Spleen (tissue), 13 donors: ENCODE data around the gene ERICH4. TPM values are rescaled to one million over a fixed set of nuclear protein-coding genes. Genes with fewer than 3 reads are reported as not detected.
A peak's percentile ranks its signal among the peaks of the same experiment; 100 is the strongest.

ENCODE experiments used
- DNase-seq: peaks from one replicate; pipeline ENCODE4 v3.0.0-alpha.2; 2020
- H3K27ac ChIP-seq, 8 donors: fragments of 200-600 bp; sonication (generic) in 7 of 8; 1 replicate in 4 of 8; 2 replicates in 4 of 8; pipeline versions ENCODE4 v1.5.0 to v1.8.0; 2016 to 2021; ENCODE audit warnings: inconsistent platforms in 4 of 8, mild to moderate bottlenecking in 4 of 8, moderate library complexity in 1 of 8
- H3K27me3 ChIP-seq, 7 donors: fragments of 200-600 bp; sonication (generic) in 6 of 7; replicated peaks in 1 of 7; 1 replicate in 4 of 7; 2 replicates in 3 of 7; pipeline versions ENCODE4 v1.5.0 to v1.8.0; 2016 to 2021; ENCODE audit warnings: inconsistent platforms in 3 of 7, mild to moderate bottlenecking in 1 of 7
- H3K36me3 ChIP-seq, 6 donors: fragments of 200-600 bp; sonication (generic) in 5 of 6; 1 replicate in 4 of 6; 2 replicates in 2 of 6; pipeline versions ENCODE4 v1.5.0 to v1.8.0; 2016 to 2021; ENCODE audit warnings: inconsistent platforms in 2 of 6
- H3K4me1 ChIP-seq, 6 donors: fragments of 200-600 bp; sonication (generic) in 5 of 6; 1 replicate in 3 of 6; 2 replicates in 3 of 6; pipeline versions ENCODE4 v1.5.0 to v1.8.0; 2016 to 2021; ENCODE audit warnings: inconsistent platforms in 3 of 6
- H3K4me3 ChIP-seq, 8 donors: fragments of 200-600 bp; sonication (generic) in 7 of 8; 1 replicate in 4 of 8; 2 replicates in 4 of 8; pipeline versions ENCODE4 v1.5.0 to v1.8.0; 2016 to 2021; ENCODE audit warnings: inconsistent platforms in 4 of 8, mild to moderate bottlenecking in 4 of 8, moderate library complexity in 2 of 8
- H3K9me3 ChIP-seq, 8 donors: fragments of 200-600 bp; sonication (generic) in 7 of 8; 1 replicate in 4 of 8; 2 replicates in 4 of 8; pipeline versions ENCODE4 v1.5.0 to v1.8.0; 2016 to 2021; ENCODE audit warnings: inconsistent platforms in 4 of 8
- POLR2A ChIP-seq, 3 donors: fragments of 450-650 bp; IDR thresholded peaks; one replicate each; pipeline ENCODE4 v1.5.1; 2017; ENCODE audit warnings: antibody characterized with exemption in 3 of 3, mild to moderate bottlenecking in 1 of 3
- POLR2AphosphoS5 ChIP-seq, 3 donors: sonication (generic); formaldehyde crosslinking; IDR thresholded peaks; one replicate each; pipeline ENCODE4 v1.5.1; 2017; ENCODE audit warnings: antibody characterized with exemption in 3 of 3
- WGBS, 5 donors: extraction: QIAGEN DNeasy Blood & Tissue Kit in 3 of 5; methylation state at CpG; one replicate each; pipeline versions ENCODE4 v1.1.5 to v1.1.7; 2013 to 2018; 5-methylcytosine and 5-hydroxymethylcytosine counted together
- intact Hi-C: fragments of 100-400 bp; cut with DNase I; formaldehyde crosslinking; loops from one replicate; pipeline ENCODE4 v1.15.0; 2023; ENCODE audit warnings: low total_unique reads
- long read RNA-seq, 2 donors: transcript quantifications; one replicate each; lab custom pipeline, GENCODE V29; 2026
- polyA plus RNA-seq, 3 donors: library from polyadenylated mRNA; stranded (reverse); fragments of 200-250 nt; gene quantifications; one replicate each; pipeline ENCODE4 v1.2.1, GENCODE V29; 2013
- total RNA-seq, 7 donors: library from RNA; depleted of rRNA in 3 of 7; stranded (reverse); fragments of >200 nt in 3 of 7; fragmentation: NEBNext Ultra II Directional in 4 of 7; extraction: Animal tissue kit (Norgen Biotek cat#: 25700) in 4 of 7; gene quantifications; one replicate each; pipeline versions ENCODE4 v1.1.0 to v1.2.1, GENCODE V29; 2016 to 2021
- TF ChIP-seq, protein P1 (sequence below), 11 experiments: fragments of 200-600 bp in 7 of 11; fragments of 450-650 bp in 4 of 11; sonication (generic) in 4 of 11; IDR thresholded peaks in 8 of 11; conservative IDR thresholded peaks in 3 of 11; 1 replicate in 7 of 11; 2 replicates in 4 of 11; pipeline versions ENCODE4 v1.4.0 to v1.8.0; 2016 to 2021; ENCODE audit warnings: antibody characterized with exemption in 11 of 11, inconsistent platforms in 4 of 11, mild to moderate bottlenecking in 1 of 11
- donor health status: healthy with polysubstance abuse.
- donor health status: DM: no; HTN: no; CAD: no; lungs with moderate emphysema.
- donor health status: DM: no; HTN: no; CAD: no.
- donor health status: Bipolar disorder and iron deficiency.
- donor health status: healthy.
- donor health status: DM: no; HTN: no; CAD: no.
- donor health status: DM: yes; HTN: yes; CAD: no.

Gene ERICH4, protein sequence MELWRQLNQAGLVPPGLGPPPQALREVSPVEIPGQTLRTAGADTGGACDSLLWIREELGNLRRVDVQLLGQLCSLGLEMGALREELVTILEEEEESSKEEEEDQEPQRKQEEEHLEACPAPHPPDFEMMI
- total RNA-seq (under 1 TPM in 1 of 7 donors, not detected in 6; 0.65 TPM), polyA plus RNA-seq (not detected)
- long read RNA-seq, donor 1 = 0 reads
- long read RNA-seq, donor 2 = 0 reads

DNA sequence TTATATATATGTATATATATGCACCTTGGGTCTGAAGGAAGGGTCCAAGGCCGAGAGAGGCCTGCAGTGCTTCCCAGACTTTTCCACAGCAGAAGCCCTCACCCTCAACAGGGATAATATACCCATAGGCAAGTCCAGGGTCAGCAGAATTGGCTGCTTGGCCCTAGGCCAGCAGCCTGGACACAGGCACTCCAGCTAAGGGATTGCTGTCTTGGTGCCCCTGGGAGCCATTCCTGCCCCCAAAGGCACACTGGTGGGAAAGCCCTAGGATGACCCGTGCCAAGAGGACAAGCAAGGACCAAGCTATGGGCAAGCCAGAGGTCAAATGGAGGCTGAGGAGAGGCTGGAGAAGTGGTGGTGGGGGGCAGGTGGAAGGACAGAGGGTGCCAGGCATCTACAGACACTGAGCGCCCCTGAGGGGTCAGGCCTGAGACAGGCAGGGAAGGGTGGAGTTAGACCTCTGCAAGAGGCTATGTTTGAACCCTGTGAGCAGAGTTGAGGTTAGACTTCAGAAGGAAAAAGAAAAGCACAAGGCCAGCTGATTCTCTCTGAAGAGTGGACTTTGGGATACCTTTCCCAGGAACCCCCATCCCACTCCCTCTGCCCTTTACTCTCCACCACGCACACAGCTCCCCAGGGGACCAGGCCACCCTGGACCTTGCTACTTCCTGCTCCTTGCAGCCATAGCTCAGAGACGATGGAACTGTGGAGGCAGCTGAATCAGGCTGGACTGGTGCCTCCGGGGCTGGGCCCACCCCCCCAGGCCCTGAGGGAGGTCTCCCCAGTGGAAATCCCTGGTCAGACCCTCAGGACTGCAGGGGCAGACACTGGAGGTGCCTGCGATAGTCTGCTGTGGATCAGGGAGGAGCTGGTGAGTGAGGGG lies at the start of gene ERICH4:
Gene ERICH4 (plus strand): TSS at position 684 of the 883 bp plus-strand sequence. CDS start 14 bp downstream, at position 698.
- Histone ChIP-seq H3K9me3 (no peaks in the 10 kb centered on the region), H3K4me1 (peaks cover 5 to 29% (median 21%) of the 10 kb centered on the region in 6 donors), H3K4me3 (no peak within 1 kb of the TSS), H3K27ac (no peak within 1 kb of the TSS), H3K27me3 (peaks cover 0 to under 1% (median 0%) of the 10 kb centered on the region in 7 donors), H3K36me3 (peaks cover 0 to 7% (median 5%) of the 10 kb centered on the region in 6 donors)
- peak; percentile 63 for DNase-seq
- TF ChIP-seq POLR2A (IDR thresholded peaks at IDR 0.05) (no peak), POLR2AphosphoS5 (IDR thresholded peaks at IDR 0.05) (no peak)
- TF ChIP-seq, protein P1, sequence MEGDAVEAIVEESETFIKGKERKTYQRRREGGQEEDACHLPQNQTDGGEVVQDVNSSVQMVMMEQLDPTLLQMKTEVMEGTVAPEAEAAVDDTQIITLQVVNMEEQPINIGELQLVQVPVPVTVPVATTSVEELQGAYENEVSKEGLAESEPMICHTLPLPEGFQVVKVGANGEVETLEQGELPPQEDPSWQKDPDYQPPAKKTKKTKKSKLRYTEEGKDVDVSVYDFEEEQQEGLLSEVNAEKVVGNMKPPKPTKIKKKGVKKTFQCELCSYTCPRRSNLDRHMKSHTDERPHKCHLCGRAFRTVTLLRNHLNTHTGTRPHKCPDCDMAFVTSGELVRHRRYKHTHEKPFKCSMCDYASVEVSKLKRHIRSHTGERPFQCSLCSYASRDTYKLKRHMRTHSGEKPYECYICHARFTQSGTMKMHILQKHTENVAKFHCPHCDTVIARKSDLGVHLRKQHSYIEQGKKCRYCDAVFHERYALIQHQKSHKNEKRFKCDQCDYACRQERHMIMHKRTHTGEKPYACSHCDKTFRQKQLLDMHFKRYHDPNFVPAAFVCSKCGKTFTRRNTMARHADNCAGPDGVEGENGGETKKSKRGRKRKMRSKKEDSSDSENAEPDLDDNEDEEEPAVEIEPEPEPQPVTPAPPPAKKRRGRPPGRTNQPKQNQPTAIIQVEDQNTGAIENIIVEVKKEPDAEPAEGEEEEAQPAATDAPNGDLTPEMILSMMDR (IDR thresholded peaks at IDR 0.05 in 8 of 11, conservative IDR thresholded peaks at IDR 0.05 in 3 of 11) = no peak
- intact Hi-C loops = no loop called here
- WGBS, 5 donors = 67 to 78% (median 76%) methylated on average over 7 of the region's 7 CpGs

- Histone ChIP-seq H3K27me3 (no peaks in the 10 kb centered on the region), H3K27ac (no peak overlapping the region), H3K36me3 (peaks cover 0 to 34% (median 25%) of the 10 kb centered on the region in 6 donors), H3K4me3 (no peak overlapping the region), H3K9me3 (no peaks in the 10 kb centered on the region), H3K4me1 (peaks cover 14 to 67% (median 47%) of the 10 kb centered on the region in 6 donors)
- WGBS, 5 donors = 65 to 84% (median 73%) methylated on average over 6 of the region's 6 CpGs
- DNase-seq = no peak
- TF ChIP-seq POLR2A (IDR thresholded peaks at IDR 0.05) = no peak
- TF ChIP-seq, protein P1 (IDR thresholded peaks at IDR 0.05 in 8 of 11, conservative IDR thresholded peaks at IDR 0.05 in 3 of 11) = no peak
- TF ChIP-seq POLR2AphosphoS5 (IDR thresholded peaks at IDR 0.05) = no peak
- intact Hi-C loops = no loop called here
Observed at GRCh38 chr19:41395355-41395754, 47.6 kb upstream of the ERICH4 start.

- DNase-seq = peak; percentile 99
- peaks cover 0 to 29% (median 6%) of the 10 kb centered on the region in 6 donors for H3K36me3 ChIP-seq
- WGBS, 5 donors = 0 to 1% (median 0%) methylated on average over 33 to 50 of the region's 50 CpGs
- peak; percentile 86 to 96 (median 90) for TF ChIP-seq POLR2AphosphoS5 (IDR thresholded peaks at IDR 0.05)
- TF ChIP-seq, protein P1 (IDR thresholded peaks at IDR 0.05 in 8 of 11, conservative IDR thresholded peaks at IDR 0.05 in 3 of 11) = peak in 3 of 11 experiments; percentile 27 to 48 (median 40)
- no peak for TF ChIP-seq POLR2A (IDR thresholded peaks at IDR 0.05)
- H3K27me3 ChIP-seq = no peaks in the 10 kb centered on the region
- intact Hi-C loops = no loop called here
- peak within 1 kb of the TSS; percentile 83 to 98 (median 95) for H3K27ac ChIP-seq
- no peaks in the 10 kb centered on the region for H3K9me3 ChIP-seq
- peaks cover 14 to 80% (median 47%) of the 10 kb centered on the region in 6 donors for H3K4me1 ChIP-seq
- H3K4me3 ChIP-seq = peak within 1 kb of the TSS; percentile 69 to 100 (median 90)
Observed at GRCh38 chr19:41397086-41398049, 45.6 kb upstream of the ERICH4 start, which contains the start of the genes BCKDHA and EXOSC5. Gene BCKDHA (plus strand): TSS chr19:41397818. CDS start chr19:41397828, 10 bp downstream. Gene EXOSC5 (minus strand): TSS chr19:41397359. CDS start chr19:41397328, 31 bp downstream.
